PC-9 (cell line): Measurements from ENCODE around the gene TRIM45. TPM values are rescaled to one million over a fixed set of nuclear protein-coding genes. Genes with fewer than 3 reads are reported as not detected.

Experiments used
- Bru-seq: library from RNA; stranded (reverse); fragments of 400-500 nt; gene quantifications from one replicate; lab custom pipeline; 2021; lab: Mats Ljungman, UMichigan
- BruChase-seq, 2 experiments: library from RNA; stranded (reverse); fragments of 400-500 nt; gene quantifications; one replicate each; lab custom pipeline; 2021; lab: Mats Ljungman, UMichigan
- BruUV-seq: library from RNA; stranded (reverse); fragments of 400-500 nt; replicated peaks from 2 replicates; lab custom pipeline; 2021; lab: Mats Ljungman, UMichigan
- CTCF ChIA-PET: fragments of 300-600 bp; sonication (Branson Sonifier 250); formaldehyde crosslinking; loops from one replicate; lab custom pipeline; 2022; ENCODE audit warnings: antibody characterized with exemption; lab: Charles Lee
- POLR2A ChIA-PET: fragments of 300-600 bp; sonication (Branson Sonifier 250); formaldehyde crosslinking; loops from one replicate; lab custom pipeline; 2022; ENCODE audit warnings: antibody characterized with exemption; ENCODE audit not compliant: unreplicated experiment; lab: Charles Lee
- DNase-seq, 2 experiments: peaks; one replicate each; pipeline versions ENCODE4 v3.0.0 to v3.0.0-alpha.2; 2015 to 2022; ENCODE audit warnings: mixed read lengths in 1 of 2
- H2AFZ ChIP-seq: fragments of 200-600 bp; sonication (generic); 2 replicates; pipeline ENCODE4 v1.8.1; 2017; ENCODE audit warnings: antibody characterized with exemption
- H3F3A ChIP-seq: fragments of 200-600 bp; sonication (generic); 2 replicates; pipeline ENCODE4 v1.8.1; 2017; ENCODE audit warnings: antibody characterized with exemption, mild to moderate bottlenecking, low read depth; ENCODE audit not compliant: insufficient read depth
- H3K27ac ChIP-seq: fragments of 200-600 bp; sonication (generic); 2 replicates; pipeline ENCODE4 v1.6.1; 2016; ENCODE audit warnings: mixed run types
- H3K27me3 ChIP-seq: fragments of 200-600 bp; sonication (generic); 2 replicates; pipeline ENCODE4 v1.6.1; 2016; ENCODE audit warnings: low read depth, mixed run types; ENCODE audit not compliant: insufficient read depth
- H3K36me3 ChIP-seq: fragments of 200-600 bp; sonication (generic); 2 replicates; pipeline ENCODE4 v1.6.1; 2016; ENCODE audit warnings: low read depth, mixed run types
- H3K4me1 ChIP-seq: fragments of 200-600 bp; sonication (generic); replicated peaks from 2 replicates; pipeline ENCODE4 v1.6.1; 2016; ENCODE audit warnings: mixed run types; ENCODE audit not compliant: insufficient read depth
- H3K4me2 ChIP-seq: fragments of 200-600 bp; sonication (generic); 2 replicates; pipeline ENCODE4 v1.6.1; 2017; ENCODE audit warnings: mixed run types
- H3K4me3 ChIP-seq: fragments of 200-600 bp; sonication (generic); 2 replicates; pipeline ENCODE4 v1.6.1; 2016; ENCODE audit warnings: mixed run types
- H3K79me2 ChIP-seq: fragments of 200-600 bp; sonication (generic); 2 replicates; pipeline ENCODE4 v1.6.1; 2017; ENCODE audit warnings: low read depth, mixed run types
- H3K9me2 ChIP-seq: fragments of 200-600 bp; sonication (generic); 2 replicates; pipeline ENCODE4 v1.8.1; 2017; ENCODE audit warnings: mild to moderate bottlenecking; ENCODE audit not compliant: insufficient read depth
- H3K9me3 ChIP-seq: fragments of 200-600 bp; sonication (generic); 2 replicates; pipeline ENCODE4 v1.8.1; 2016; ENCODE audit warnings: low read depth; ENCODE audit not compliant: insufficient read depth
- H4K20me1 ChIP-seq: fragments of 200-600 bp; sonication (generic); 2 replicates; pipeline ENCODE4 v1.8.1; 2017; ENCODE audit not compliant: insufficient read depth
- CTCF ChIP-seq: fragments of 200-600 bp; sonication (generic); conservative IDR thresholded peaks from 2 replicates; pipeline ENCODE4 v1.6.1; 2017; ENCODE audit warnings: mixed run types, antibody characterized with exemption, mild to moderate bottlenecking, moderate library complexity
- EZH2 ChIP-seq: fragments of 200-600 bp; sonication (generic); IDR thresholded peaks from 2 replicates; pipeline ENCODE4 v1.8.0; 2017; ENCODE audit warnings: antibody characterized with exemption, low read depth
- intact Hi-C: fragments of 100-400 bp; cut with micrococcal nuclease; formaldehyde crosslinking; loops from one replicate; pipeline ENCODE4 v1.10.0; 2022; ENCODE audit not compliant: unreplicated experiment
- long read RNA-seq: library from polyadenylated mRNA; stranded (forward); transcript quantifications from one replicate; pipeline ENCODE4 v2.0.0, GENCODE V29; 2022
- total RNA-seq: library from RNA; stranded (reverse); gene quantifications from 2 replicates; pipeline ENCODE4 v1.2.3, GENCODE V29; 2021

The TRIM45 gene
- 10.0 and 10.2 TPM in 2 replicates for total RNA-seq
- percentile 47 among the genes with signal in this experiment for Bru-seq, nascent RNA
- BruChase-seq, experiment 1, labeled RNA remaining after a 2-hour chase, result percentile 53 among the genes with signal in this experiment
- percentile 36 among the genes with signal in this experiment for BruChase-seq, experiment 2, labeled RNA remaining after a 6-hour chase
- long read RNA-seq, partial matches to known transcripts, result 0 of 3 reads
- long read RNA-seq, other reads (novel, unspliced or antisense), result 1 of 3 reads

DNA sequence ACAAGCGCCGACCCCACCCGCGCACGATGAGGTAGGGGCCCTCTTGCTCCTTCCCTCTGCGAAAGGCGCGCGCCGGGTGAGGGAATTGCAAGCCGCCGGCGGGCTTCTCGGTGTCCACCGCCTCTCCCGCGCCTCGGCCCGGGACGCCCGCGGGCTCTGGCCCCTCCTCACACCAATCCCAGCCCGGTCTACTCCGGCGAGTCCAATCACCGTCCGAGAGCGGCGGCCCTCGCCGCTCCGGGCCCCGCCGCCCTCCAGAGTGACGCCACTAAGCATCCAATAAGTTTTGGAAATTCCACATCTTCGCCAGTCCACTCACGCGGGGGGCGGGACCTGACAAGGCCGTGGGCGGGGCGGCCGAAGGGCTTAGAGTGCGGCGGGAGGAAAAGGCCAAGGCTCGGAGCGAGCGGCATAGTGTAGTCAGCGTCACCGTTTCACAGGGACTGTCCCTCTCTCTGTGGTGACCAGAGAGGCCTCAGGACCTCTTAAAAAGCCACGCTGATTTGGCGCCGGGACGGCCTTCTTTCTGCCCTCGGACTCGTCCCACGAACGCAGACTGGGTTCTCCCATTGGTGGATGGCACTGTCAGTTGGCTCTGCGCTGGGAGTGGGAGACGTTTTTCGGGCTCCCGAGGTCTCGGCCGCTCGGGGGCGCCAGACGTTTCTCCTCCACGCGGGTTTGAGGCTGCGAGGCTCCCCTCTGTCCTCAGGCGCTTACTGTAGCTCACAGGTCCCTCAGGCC is at the start of gene TRIM45:
TSS of gene TRIM45 (minus strand) at position 161 of the 741 bp plus-strand sequence. CDS start 548 bp downstream, outside the sequence.
- intact Hi-C loops, result loop anchor here (1.0 to 10.0 kb wide), 4 partner anchors 53 to 486 kb away; partner anchors contain the start of genes MAN1A2 and TENT5C
- H3K27me3 ChIP-seq, result no peaks in the 10 kb centered on the region
- H2AFZ ChIP-seq, result peak within 1 kb of the TSS; percentile 77
- CTCF ChIA-PET, result interaction anchor here (0.7 to 1.7 kb wide), 2 partner anchors 54 to 163 kb away, joined by 3 to 11 read pairs; no protein-coding TSS in a partner anchor
- H3F3A ChIP-seq, result no peaks in the 10 kb centered on the region; the same call in 1 of the 2 replicates
- POLR2A ChIA-PET, result interaction anchor here (0.5 kb wide), 1 partner anchor 107 kb away, joined by 7 read pairs; no protein-coding TSS in a partner anchor
- H3K27ac ChIP-seq, result peak within 1 kb of the TSS; percentile 23; the same call in 1 of the 2 replicates
- no peaks in the 10 kb centered on the region for H4K20me1 ChIP-seq
- TF ChIP-seq CTCF, result peak; percentile 83
- TF ChIP-seq EZH2, result no peak
- no peaks in the 10 kb centered on the region for H3K9me3 ChIP-seq
- DNase-seq, result peak; percentile 95 to 98
- H3K4me2 ChIP-seq, result peak within 1 kb of the TSS; percentile 90
- H3K36me3 ChIP-seq, result no peaks in the 10 kb centered on the region
- peaks cover 7% of the 10 kb centered on the region for H3K4me1 ChIP-seq
- H3K4me3 ChIP-seq, result peak within 1 kb of the TSS; percentile 62
- H3K79me2 ChIP-seq, result no peaks in the 10 kb centered on the region
- H3K9me2 ChIP-seq, result no peaks in the 10 kb centered on the region
- TSS peak; percentile 93 for BruUV-seq

DNA sequence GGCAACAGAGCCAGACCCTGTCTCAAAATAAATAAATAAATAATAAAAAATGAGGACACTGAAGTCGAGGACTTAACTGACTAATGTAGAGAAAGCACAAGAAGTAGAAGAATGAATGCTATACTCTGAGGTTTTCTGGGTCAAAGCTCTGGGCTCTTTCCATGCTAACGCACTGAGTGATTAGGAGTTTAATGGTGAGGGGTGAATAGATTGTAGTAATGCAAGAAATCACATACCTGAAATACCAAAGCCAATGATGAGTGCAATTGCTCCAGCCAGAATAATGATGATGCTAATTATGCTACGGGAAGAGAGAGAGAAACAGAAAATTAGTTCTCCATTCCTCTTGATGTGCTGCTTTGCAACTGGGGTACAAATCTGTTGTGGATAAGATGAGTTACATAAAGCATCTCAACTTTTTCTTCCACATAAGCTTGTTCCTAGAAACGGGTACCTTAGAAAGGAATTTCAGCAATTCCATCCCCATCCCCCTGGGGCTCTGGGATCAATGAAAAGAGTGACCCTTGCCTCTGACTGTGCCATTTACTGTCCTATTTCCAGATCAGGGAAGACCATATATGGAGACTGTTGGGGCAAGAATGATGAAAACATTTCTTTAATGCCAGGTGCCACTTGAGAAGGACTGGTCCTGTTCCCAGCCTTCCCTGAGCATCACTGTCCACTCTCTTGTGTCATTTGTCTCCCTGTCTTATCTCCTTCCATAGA is 48.5 kb upstream of the TRIM45 start:
- Histone ChIP-seq H3K9me3 (no peaks in the 10 kb centered on the region; the same call in 1 of the 2 replicates), H3K4me1 (peaks cover 11% of the 10 kb centered on the region), H3K36me3 (no peaks in the 10 kb centered on the region), H3K4me3 (no peak overlapping the region), H2AFZ (no peak overlapping the region), H3K79me2 (no peaks in the 10 kb centered on the region), H3K27me3 (no peaks in the 10 kb centered on the region), H3F3A (peaks cover 13% of the 10 kb centered on the region), H4K20me1 (no peaks in the 10 kb centered on the region), H3K27ac (no peak overlapping the region), H3K9me2 (no peaks in the 10 kb centered on the region), H3K4me2 (no peak overlapping the region)
- TF ChIP-seq CTCF (no peak), EZH2 (no peak)
- BruUV-seq, result no TSS peak
- POLR2A ChIA-PET, result no interaction called here
- intact Hi-C loops, result no loop called here
- DNase-seq, result no peak
- CTCF ChIA-PET, result no interaction called here

- peak in 1 of 2 experiments; percentile 61 for DNase-seq
- no peak overlapping the region for H3K4me2 ChIP-seq
- H3K27ac ChIP-seq, result no peak overlapping the region
- ChIA-PET POLR2A (interaction anchor here (0.7 kb wide), 1 partner anchor 14 kb away, joined by 3 read pairs; no protein-coding TSS in a partner anchor), CTCF (interaction anchor here (0.6 kb wide), 1 partner anchor 8 kb away, joined by 4 read pairs; no protein-coding TSS in a partner anchor)
- H3K4me3 ChIP-seq, result no peak overlapping the region
- H3K36me3 ChIP-seq, result no peaks in the 10 kb centered on the region
- no peak for TF ChIP-seq EZH2
- TF ChIP-seq CTCF, result no peak
- H3K27me3 ChIP-seq, result no peaks in the 10 kb centered on the region
- peaks cover 13% of the 10 kb centered on the region for H3F3A ChIP-seq
- no peaks in the 10 kb centered on the region for H3K79me2 ChIP-seq
- intact Hi-C loops, result no loop called here
- H2AFZ ChIP-seq, result no peak overlapping the region
- H3K9me2 ChIP-seq, result no peaks in the 10 kb centered on the region
- no peaks in the 10 kb centered on the region for H4K20me1 ChIP-seq
- H3K9me3 ChIP-seq, result no peaks in the 10 kb centered on the region; the same call in 1 of the 2 replicates
- BruUV-seq, result no TSS peak
- peaks cover 11% of the 10 kb centered on the region for H3K4me1 ChIP-seq
These were observed 45.9 kb upstream of the TRIM45 start for GRCh38 chr1:117167402-117167801.
